K562 (cell line): ENCODE measurements around the gene OPA3. TPM values are rescaled to one million over a fixed set of nuclear protein-coding genes. Genes with fewer than 3 reads are reported as not detected.

Experiments
- HIVEP1 ChIP-seq: fragments of 250-450 bp; sonication (Bioruptor Pico); IDR thresholded peaks from 2 replicates; pipeline ENCODE4 v1.4.0; 2020; ENCODE audit warnings: mild to moderate bottlenecking
- HMGN3 ChIP-seq: IDR thresholded peaks from 2 replicates; pipeline ENCODE4 v1.6.1; 2011; ENCODE audit warnings: borderline replicate concordance, low read depth, mild to moderate bottlenecking, mixed read lengths, low read length; ENCODE audit not compliant: insufficient read length; ENCODE audit errors: extremely low read depth
- SIX5 ChIP-seq, 2 experiments: IDR thresholded peaks; 2 replicates each; pipeline ENCODE4 v1.6.1; 2011; ENCODE audit warnings: low read length in 2 of 2, borderline replicate concordance in 1 of 2, low read depth in 1 of 2, mild to moderate bottlenecking in 1 of 2, moderate library complexity in 1 of 2; ENCODE audit not compliant: insufficient read depth in 1 of 2
- SMAD2 ChIP-seq: fragments of 150-350 bp; IDR thresholded peaks from 2 replicates; pipeline ENCODE4 v1.6.1; 2014; ENCODE audit warnings: low read depth, mild to moderate bottlenecking, low read length
- SRSF3 ChIP-seq: fragments of 200-400 bp; formaldehyde crosslinking; IDR thresholded peaks from 2 replicates; pipeline ENCODE4 v1.6.1; 2016; ENCODE audit warnings: mild to moderate bottlenecking, low read length, moderate library complexity; ENCODE audit not compliant: insufficient read depth
- SRSF9 ChIP-seq: fragments of 200-400 bp; formaldehyde crosslinking; IDR thresholded peaks from 2 replicates; pipeline ENCODE4 v1.6.1; 2017; ENCODE audit warnings: low read depth, low read length, borderline replicate concordance
- STAT5A ChIP-seq: IDR thresholded peaks from 2 replicates; pipeline ENCODE4 v1.6.1; 2012; ENCODE audit warnings: low read length, inconsistent platforms, borderline replicate concordance
- TBP ChIP-seq: optimal IDR thresholded peaks from 2 replicates; pipeline ENCODE3; 2011; ENCODE audit warnings: low read depth, low read length, improper control_type of control experiment
- ZNF134 ChIP-seq: fragments of 250-450 bp; sonication (Bioruptor Pico); conservative IDR thresholded peaks from 2 replicates; pipeline ENCODE4 v1.4.0; 2020
- ZNF174 ChIP-seq: fragments of 250-450 bp; sonication (Bioruptor Pico); IDR thresholded peaks from 2 replicates; pipeline ENCODE4 v1.4.0; 2020; ENCODE audit warnings: mild to moderate bottlenecking
- ZNF197 ChIP-seq: fragments of 200-800 bp; sonication (Bioruptor generic); IDR thresholded peaks from 2 replicates; pipeline ENCODE4 v1.6.1; 2016; ENCODE audit warnings: low read depth, missing genetic modification characterization, missing compliant biosample characterization
- ZNF561 ChIP-seq: fragments of 450-650 bp; formaldehyde crosslinking; conservative IDR thresholded peaks from 2 replicates; pipeline ENCODE4 v1.4.0; 2020; ENCODE audit warnings: mild to moderate bottlenecking, moderate library complexity
- ZNF583 ChIP-seq: fragments of 250-450 bp; sonication (Bioruptor Pico); IDR thresholded peaks from 2 replicates; pipeline ENCODE4 v1.4.0; 2020
- polyA plus RNA-seq, 8 experiments: library from polyadenylated mRNA; depleted of rRNA in 4 of 8; stranded (reverse) in 5 of 8; unstranded in 3 of 8; fragments of >200 nt; fragmentation: Nextera tagmentation in 2 of 8; fragmentation: Illumina TruSeq in 1 of 8; extraction: Ambion mirVana in 2 of 8; extraction: Trizol in 1 of 8; gene quantifications; 2 replicates each; pipeline versions ENCODE4 v1.2.1 to v1.2.3, GENCODE V29; 2011 to 2014; ENCODE audit warnings: inconsistent platforms in 1 of 8, missing spikeins in 1 of 8
- total RNA-seq, 7 experiments: library from RNA; depleted of rRNA in 6 of 7; stranded (reverse); fragments of >200 nt in 6 of 7; fragmentation: Illumina TruSeq in 2 of 7; extraction: Trizol in 2 of 7; gene quantifications; 2 replicates each; pipeline versions ENCODE4 v1.2.1 to v1.2.3, GENCODE V29; 2011 to 2021; ENCODE audit warnings: low replicate concordance in 1 of 7
- TF ChIP-seq, protein P1 (sequence below): sonication (generic); formaldehyde crosslinking; IDR thresholded peaks from 2 replicates; pipeline ENCODE4 v1.8.0; 2022; ENCODE audit warnings: mild to moderate bottlenecking, missing genetic modification reagents
- TF ChIP-seq, protein P2 (sequence below): fragments of 250-450 bp; sonication (Bioruptor Pico); IDR thresholded peaks from 2 replicates; pipeline ENCODE4 v1.5.0; 2021; ENCODE audit warnings: mild to moderate bottlenecking, moderate library complexity
- TF ChIP-seq, protein P3 (sequence below): IDR thresholded peaks from 2 replicates; pipeline ENCODE4 v1.6.1; 2014; ENCODE audit warnings: antibody characterized with exemption
- TF ChIP-seq, protein P4 (sequence below), 2 experiments: fragments of 150-350 bp in 1 of 2; IDR thresholded peaks; 2 replicates each; pipeline ENCODE4 v1.6.1; 2012 to 2016; ENCODE audit warnings: low read depth in 2 of 2, low read length in 2 of 2, mild to moderate bottlenecking in 1 of 2, moderate library complexity in 1 of 2

Gene OPA3
- total and polyA plus RNA-seq, 9 of the 15 experiments (the other 6 are each of a cell fraction or from before 2014, with no cell fraction given) = 1.4 to 18.8 (median 9.0) TPM

DNA sequence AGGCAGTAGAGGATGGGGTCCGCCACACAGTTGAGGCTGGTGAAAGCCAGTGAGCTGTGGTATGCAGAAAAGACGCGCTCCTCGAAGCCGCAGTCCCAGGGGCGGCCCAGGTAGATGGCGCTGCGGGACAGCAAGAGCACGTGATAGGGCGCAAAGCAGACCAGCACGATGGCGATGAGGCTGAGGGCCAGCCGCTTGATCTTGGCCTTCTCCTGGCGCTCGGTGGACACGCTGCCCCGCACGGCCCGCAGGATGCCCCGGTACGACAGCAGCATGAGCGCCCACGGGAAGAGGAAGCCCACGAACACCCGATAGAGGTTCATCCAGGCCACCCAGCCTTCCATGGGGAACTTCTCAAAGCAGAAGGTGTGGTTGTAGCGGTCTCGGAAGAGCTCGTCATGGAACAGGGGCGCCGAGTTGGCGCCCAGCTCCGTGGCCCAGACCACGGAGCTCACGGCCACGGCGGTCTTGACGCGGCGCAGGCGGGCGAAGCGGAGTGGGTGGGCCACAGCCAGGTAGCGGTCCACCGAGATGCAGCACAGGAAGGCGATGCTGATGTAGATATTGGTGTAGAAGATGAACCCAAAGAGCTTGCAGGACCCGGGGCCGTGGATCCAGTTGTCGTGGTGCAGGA, 6.5 kb upstream of the OPA3 start (continued):
- TF ChIP-seq ZNF134 (CRISPR knock-in tag) = no peak
- no peak for TF ChIP-seq SRSF3
- TF ChIP-seq, protein P1, sequence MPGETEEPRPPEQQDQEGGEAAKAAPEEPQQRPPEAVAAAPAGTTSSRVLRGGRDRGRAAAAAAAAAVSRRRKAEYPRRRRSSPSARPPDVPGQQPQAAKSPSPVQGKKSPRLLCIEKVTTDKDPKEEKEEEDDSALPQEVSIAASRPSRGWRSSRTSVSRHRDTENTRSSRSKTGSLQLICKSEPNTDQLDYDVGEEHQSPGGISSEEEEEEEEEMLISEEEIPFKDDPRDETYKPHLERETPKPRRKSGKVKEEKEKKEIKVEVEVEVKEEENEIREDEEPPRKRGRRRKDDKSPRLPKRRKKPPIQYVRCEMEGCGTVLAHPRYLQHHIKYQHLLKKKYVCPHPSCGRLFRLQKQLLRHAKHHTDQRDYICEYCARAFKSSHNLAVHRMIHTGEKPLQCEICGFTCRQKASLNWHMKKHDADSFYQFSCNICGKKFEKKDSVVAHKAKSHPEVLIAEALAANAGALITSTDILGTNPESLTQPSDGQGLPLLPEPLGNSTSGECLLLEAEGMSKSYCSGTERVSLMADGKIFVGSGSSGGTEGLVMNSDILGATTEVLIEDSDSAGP (CRISPR knock-in tag) = no peak
- no peak for TF ChIP-seq HMGN3
- no peak for TF ChIP-seq SIX5 (IDR thresholded peaks at IDR 0.05; ENCODE audit: borderline replicate concordance in 1 of 2, insufficient read depth in 1 of 2, low read depth in 1 of 2, low read length in 2 of 2)
- TF ChIP-seq, protein P2, sequence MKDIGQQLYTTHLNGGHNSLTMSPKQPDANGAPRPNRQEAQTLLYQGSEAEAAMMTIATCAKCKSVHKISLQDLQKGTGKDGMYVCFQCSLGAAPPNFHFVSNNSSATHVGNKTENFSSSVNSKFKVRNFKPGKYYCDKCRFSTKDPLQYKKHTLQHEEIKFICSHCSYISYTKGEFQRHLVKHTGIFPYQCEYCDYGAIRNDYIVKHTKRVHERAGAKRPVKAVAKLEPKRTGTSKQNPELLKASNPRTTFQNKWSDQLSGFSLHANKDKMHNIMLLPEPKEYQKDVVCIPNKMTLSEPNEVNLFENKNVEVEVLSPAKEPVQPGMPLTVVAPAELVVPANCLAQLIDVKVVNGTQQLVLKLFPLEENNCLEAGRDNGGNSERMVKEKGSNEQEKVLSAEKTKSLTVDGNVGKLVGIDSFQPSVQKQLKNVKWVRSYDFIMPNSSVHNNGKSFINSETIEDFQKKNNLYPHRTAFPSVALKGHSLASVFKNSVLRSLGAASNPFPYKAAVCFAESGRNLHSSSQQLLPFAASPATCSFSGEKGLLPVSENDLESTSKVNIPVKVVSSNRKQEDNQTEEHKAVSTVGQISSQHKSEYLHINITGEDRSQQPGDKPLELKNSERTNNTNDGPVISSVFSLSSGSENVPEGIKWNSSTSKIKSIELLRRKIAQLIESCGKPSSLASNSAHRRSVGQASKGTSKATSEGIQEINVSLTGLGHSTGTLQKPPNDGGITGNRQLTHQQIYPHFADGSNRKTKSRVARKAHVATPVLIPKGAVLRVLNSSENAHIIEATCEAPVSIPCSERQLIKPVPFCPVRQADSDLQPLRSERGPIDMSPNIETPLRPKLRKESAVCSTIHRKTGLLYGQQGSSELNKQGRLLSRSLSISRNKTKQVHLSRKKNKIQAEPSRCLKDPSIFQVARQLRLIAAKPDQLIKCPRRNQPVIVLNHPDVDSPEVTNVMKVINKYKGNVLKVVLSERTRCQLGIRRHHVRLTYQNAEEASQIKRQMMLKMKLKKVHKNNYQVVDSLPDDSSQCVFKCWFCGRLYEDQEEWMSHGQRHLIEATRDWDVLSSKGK = no peak
- no peak for TF ChIP-seq SMAD2
- peak; percentile 76 for TF ChIP-seq ZNF583 (CRISPR knock-in tag)
- TF ChIP-seq, protein P3, sequence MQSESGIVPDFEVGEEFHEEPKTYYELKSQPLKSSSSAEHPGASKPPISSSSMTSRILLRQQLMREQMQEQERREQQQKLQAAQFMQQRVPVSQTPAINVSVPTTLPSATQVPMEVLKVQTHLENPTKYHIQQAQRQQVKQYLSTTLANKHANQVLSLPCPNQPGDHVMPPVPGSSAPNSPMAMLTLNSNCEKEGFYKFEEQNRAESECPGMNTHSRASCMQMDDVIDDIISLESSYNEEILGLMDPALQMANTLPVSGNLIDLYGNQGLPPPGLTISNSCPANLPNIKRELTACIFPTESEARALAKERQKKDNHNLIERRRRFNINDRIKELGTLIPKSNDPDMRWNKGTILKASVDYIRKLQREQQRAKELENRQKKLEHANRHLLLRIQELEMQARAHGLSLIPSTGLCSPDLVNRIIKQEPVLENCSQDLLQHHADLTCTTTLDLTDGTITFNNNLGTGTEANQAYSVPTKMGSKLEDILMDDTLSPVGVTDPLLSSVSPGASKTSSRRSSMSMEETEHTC = peak; percentile 82; the same call in 1 of the 2 replicates
- TF ChIP-seq SRSF9 = no peak
- TF ChIP-seq ZNF561 (CRISPR knock-in tag) = no peak
- TF ChIP-seq STAT5A = no peak
- peak; percentile 60; the same call in 1 of the 2 replicates for TF ChIP-seq HIVEP1 (CRISPR knock-in tag)
- no peak for TF ChIP-seq TBP
- no peak for TF ChIP-seq ZNF174
- no peak for TF ChIP-seq ZNF197 (CRISPR knock-in tag)
- TF ChIP-seq, protein P4, sequence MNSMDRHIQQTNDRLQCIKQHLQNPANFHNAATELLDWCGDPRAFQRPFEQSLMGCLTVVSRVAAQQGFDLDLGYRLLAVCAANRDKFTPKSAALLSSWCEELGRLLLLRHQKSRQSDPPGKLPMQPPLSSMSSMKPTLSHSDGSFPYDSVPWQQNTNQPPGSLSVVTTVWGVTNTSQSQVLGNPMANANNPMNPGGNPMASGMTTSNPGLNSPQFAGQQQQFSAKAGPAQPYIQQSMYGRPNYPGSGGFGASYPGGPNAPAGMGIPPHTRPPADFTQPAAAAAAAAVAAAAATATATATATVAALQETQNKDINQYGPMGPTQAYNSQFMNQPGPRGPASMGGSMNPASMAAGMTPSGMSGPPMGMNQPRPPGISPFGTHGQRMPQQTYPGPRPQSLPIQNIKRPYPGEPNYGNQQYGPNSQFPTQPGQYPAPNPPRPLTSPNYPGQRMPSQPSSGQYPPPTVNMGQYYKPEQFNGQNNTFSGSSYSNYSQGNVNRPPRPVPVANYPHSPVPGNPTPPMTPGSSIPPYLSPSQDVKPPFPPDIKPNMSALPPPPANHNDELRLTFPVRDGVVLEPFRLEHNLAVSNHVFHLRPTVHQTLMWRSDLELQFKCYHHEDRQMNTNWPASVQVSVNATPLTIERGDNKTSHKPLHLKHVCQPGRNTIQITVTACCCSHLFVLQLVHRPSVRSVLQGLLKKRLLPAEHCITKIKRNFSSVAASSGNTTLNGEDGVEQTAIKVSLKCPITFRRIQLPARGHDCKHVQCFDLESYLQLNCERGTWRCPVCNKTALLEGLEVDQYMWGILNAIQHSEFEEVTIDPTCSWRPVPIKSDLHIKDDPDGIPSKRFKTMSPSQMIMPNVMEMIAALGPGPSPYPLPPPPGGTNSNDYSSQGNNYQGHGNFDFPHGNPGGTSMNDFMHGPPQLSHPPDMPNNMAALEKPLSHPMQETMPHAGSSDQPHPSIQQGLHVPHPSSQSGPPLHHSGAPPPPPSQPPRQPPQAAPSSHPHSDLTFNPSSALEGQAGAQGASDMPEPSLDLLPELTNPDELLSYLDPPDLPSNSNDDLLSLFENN (IDR thresholded peaks at IDR 0.05; ENCODE audit: low read depth in 2 of 2, low read length in 2 of 2) = no peak
